NCI-H2196 treated with DMSO at 0.1 percent for 48 hours (cell line): Measurements from ENCODE around the gene SERP1.
A peak's percentile ranks its signal among the peaks of the same experiment; 100 is the strongest.
"Not testable (repeated sequence)": the region's sequence is repeated elsewhere in the genome, so short reads cannot be mapped to it uniquely, and the experiment has no call there.

ENCODE experiments used
- DNase-seq: peaks from one replicate; lab custom pipeline; 2025; ENCODE audit not compliant: unreplicated experiment; lab: John Stamatoyannopoulos, UW

The SERP1 gene

GRCh38 chr3:150540297-150540696 is 6.0 kb downstream of the SERP1 start:
- no peak for DNase-seq

- DNase-seq = no peak
Observed at GRCh38 chr3:150538324-150539208, 7.7 kb downstream of the SERP1 start.

GRCh38 chr3:150535204-150535603 is 11.1 kb downstream of the SERP1 start:
- DNase-seq = no peak

- no peak for DNase-seq
Observed at GRCh38 chr3:150531775-150532174, 14.5 kb downstream of the SERP1 start.

- no peak for DNase-seq
Observed at GRCh38 chr3:150528354-150528797, 17.9 kb downstream of the SERP1 start.

GRCh38 chr3:150527464-150528255 is 18.6 kb downstream of the SERP1 start:
- no peak for DNase-seq

GRCh38 chr3:150523538-150523937 is 22.8 kb downstream of the SERP1 start:
- DNase-seq = no peak

- no peak for DNase-seq
Observed at GRCh38 chr3:150521463-150521862, 24.8 kb downstream of the SERP1 start.

GRCh38 chr3:150520408-150520807 is 25.9 kb downstream of the SERP1 start:
- DNase-seq = no peak

- DNase-seq = no peak
Observed at GRCh38 chr3:150519026-150519425, 27.3 kb downstream of the SERP1 start.

GRCh38 chr3:150515210-150515609 is 31.1 kb downstream of the SERP1 start:
- no peak for DNase-seq

- DNase-seq = no peak
Observed at GRCh38 chr3:150511122-150511821, 35.0 kb downstream of the SERP1 start.

GRCh38 chr3:150509780-150510179 is 36.5 kb downstream of the SERP1 start:
- no peak for DNase-seq

GRCh38 chr3:150508401-150508800 is 37.9 kb downstream of the SERP1 start:
- DNase-seq = no peak

GRCh38 chr3:150504483-150504882 is 41.8 kb downstream of the SERP1 start:
- DNase-seq = no peak

GRCh38 chr3:150503402-150504099 is 42.7 kb downstream of the SERP1 start:
- DNase-seq = no peak

GRCh38 chr3:150500960-150501359 is 45.3 kb downstream of the SERP1 start:
- not testable (repeated sequence) for DNase-seq

- no peak for DNase-seq
Observed at GRCh38 chr3:150497956-150498355, 48.3 kb downstream of the SERP1 start.

GRCh38 chr3:150495563-150496168 is 50.6 kb downstream of the SERP1 start:
- DNase-seq = peak; percentile 23

GRCh38 chr3:150495149-150495548 is 51.1 kb downstream of the SERP1 start:
- no peak for DNase-seq
